HG03095 (cell line): ENCODE results near the gene GDPD4.
"Not testable (repeated sequence)": the region's sequence is repeated elsewhere in the genome, so short reads cannot be mapped to it uniquely, and the experiment has no call there.

ENCODE experiments used
- ATAC-seq: cut with Tn5 transposase; IDR thresholded peaks from one replicate; pipeline ENCODE4 v1.9.1; 2021; ENCODE audit warnings: moderate library complexity; ENCODE audit not compliant: unreplicated experiment

Gene GDPD4

GRCh38 chr11:77300028-77300427, 1.5 kb downstream of the GDPD4 start:
- ATAC-seq, result not testable (repeated sequence)

DNA sequence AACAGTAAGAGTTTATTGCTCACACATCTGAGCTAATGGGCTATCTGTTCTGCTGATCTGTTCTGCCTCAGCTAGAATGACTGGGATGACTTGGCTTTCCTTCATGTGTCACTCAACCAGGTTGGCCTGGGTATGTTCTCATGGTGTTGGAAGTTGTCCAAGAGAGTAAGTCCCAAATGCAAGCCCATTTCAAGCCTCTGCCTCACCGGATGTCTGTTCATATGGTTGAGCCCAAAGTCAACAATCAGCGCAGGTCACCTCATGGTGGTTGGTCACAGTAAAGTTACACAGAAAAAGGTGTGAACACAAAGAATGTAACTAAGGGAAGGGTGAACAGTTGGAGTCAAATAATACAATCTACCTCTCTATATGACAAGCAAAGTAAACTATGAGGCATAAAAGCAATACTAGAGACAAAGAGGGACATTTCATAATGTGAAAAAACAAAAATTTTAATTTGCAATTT, 1.9 kb downstream of the GDPD4 start:
- no peak for ATAC-seq

GRCh38 chr11:77294040-77294439, 7.4 kb downstream of the GDPD4 start:
- no peak for ATAC-seq

- no peak for ATAC-seq
Measured at GRCh38 chr11:77289737-77290136, 11.7 kb downstream of the GDPD4 start.

DNA sequence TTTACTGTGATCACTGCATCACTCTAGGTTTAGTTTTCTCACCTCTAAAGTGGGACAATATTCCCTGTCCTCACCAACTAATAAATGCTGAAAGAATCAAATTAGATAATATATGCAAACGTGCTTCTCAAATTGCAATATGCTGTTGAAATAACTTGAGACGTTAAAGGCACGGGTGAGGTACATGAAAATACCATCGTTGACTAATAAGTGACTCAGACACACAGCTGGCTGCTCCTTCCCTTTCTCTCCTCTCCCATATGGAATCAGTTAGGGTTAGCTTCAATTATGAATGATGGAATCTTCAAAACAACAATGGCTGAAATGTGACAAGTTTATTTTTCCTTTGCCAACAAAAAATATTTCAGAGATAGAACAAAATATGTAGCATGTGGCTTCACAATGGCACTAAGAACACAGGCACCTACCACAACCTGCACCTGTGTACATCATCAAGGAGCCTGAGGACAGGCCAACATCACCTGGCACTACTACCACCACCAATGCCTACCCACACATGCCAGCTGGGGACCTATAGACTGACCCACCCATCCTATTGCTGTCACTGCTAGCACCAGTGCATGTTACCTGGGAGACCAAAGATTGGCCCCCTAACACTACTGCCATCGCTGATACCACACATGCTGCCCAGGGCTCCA, 13.7 kb downstream of the GDPD4 start:
- ATAC-seq, result no peak

DNA sequence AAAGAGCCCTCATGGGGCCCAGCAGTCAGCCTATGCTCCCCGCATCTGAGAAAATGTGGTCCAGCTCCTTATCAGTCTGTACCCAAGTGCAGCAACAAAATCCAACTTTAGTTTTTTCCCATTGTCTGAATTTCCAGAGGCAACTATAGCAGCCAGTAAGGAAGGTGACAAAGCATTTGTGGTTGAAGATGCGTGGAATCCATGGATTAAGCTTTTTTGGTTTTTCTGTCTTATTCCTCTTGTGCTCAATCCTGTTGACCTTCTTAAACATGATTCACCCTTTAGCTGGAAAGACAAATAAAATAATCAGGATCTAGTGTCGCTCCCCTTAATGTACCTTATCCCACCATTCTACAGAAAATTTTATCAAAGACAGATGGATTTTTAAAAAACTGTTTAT, 14.3 kb downstream of the GDPD4 start:
- ATAC-seq, result no peak

GRCh38 chr11:77284476-77285468, 16.7 kb downstream of the GDPD4 start:
- ATAC-seq, result no peak

DNA sequence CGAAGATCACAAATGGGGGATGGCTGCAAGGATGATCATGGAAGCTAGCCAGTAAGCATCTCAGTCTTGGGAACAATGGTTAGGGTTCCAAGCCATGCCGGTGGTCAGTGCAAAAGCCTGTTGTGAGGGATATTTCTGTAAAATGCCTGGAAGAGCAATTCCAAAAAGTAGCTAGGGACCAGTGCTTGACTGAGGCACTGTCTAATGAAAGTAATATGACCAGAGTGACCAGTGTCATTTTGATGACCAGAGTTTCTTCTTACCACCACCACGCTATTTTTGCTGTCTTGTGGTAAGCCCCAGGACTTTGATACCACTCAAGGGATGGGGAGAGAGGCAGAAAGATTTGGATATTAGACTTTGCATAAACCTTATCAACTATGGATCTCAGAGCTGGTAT, 18.4 kb downstream of the GDPD4 start:
- ATAC-seq, result no peak

GRCh38 chr11:77278595-77279506, 22.6 kb downstream of the GDPD4 start:
- no peak for ATAC-seq

- no peak for ATAC-seq
Measured at GRCh38 chr11:77276271-77276670, 25.2 kb downstream of the GDPD4 start.

DNA sequence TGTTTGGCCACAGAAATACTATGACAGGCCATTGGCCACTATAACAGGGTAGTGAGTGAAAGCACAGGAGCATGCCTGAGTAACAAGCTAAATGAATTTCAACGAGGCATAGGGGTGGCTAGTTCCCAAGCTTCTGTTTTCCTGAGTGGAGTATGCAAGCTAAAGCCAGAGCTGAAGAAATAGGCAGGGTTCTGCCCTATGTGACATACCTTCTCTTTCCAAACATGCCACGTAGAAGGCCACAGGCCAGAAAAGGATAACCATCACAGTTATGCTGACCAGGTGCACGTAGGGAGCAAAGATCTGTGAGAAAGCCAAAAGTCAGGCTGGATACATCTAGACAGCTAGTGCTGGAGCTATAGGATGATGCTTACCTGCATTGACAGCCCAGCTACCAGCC, 30.6 kb downstream of the GDPD4 start:
- ATAC-seq, result no peak

DNA sequence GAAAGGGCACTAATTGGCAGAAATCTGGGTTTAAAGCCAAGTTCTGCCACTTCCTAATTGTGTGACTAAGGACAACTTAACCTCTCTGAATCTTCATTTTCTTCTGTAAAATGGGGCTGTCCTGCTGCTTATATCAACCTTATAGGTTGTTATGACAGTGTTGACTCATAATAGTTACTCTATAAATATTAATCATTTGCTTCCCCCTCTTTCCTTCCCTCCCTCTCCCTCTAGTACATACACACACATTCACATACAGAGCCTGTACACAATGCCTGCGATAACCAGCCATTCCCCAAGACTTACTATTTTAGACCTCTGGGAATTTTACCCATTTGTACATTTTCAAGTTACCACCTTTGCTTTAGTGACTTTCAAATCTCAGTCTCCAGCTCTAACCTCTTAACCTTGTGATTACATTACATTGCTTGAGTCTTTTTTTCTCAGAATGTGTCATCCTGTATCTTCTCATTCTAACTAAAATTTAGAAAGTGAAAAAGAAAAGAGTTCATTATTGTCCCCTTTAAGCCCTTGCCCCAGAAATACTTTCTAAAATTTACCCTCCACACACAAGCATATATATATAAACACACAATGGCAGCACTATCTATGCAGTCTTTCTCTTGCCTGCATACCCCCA, 31.9 kb downstream of the GDPD4 start:
- no peak for ATAC-seq

GRCh38 chr11:77267962-77268361, 33.5 kb downstream of the GDPD4 start:
- ATAC-seq, result no peak

DNA sequence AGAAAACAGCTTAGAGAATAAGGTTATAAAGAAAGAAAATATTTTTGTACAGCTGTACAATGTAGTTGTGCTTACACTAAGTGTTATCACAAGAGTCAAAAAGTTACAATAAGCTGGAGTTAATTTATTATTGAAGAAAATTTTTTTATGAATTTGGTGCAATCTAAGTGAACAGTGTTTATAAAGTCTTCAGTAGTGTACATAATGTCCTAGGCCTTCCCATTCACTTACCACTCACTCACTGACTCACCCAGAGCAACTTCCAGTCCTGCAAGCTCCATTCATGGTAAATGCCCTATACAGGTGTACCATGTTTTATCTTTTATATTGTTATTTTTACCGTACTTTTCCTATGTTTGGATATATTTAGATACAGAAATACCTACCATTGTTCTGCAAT, 34.7 kb downstream of the GDPD4 start:
- no peak for ATAC-seq

GRCh38 chr11:77262803-77263202, 38.7 kb downstream of the GDPD4 start:
- ATAC-seq, result no peak

DNA sequence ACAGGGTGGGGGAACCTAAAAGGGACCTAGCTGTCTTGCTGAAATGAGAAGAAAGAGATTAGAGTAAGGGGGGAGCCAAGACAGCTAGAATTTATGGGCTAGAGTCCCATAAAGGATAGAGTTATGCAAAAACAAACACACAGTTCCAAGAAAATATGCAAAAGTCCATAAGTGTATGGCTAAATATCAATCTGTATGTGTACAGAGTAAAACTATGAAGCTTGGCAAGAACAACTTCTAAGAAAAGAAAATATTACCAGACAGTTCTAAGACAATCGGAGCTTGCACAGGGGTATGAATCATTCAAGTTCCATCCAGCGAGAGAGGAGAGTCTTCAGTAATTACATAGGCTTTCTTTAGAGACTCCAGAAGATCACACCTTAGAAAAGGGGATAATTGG, 41.8 kb downstream of the GDPD4 start:
- ATAC-seq, result no peak

DNA sequence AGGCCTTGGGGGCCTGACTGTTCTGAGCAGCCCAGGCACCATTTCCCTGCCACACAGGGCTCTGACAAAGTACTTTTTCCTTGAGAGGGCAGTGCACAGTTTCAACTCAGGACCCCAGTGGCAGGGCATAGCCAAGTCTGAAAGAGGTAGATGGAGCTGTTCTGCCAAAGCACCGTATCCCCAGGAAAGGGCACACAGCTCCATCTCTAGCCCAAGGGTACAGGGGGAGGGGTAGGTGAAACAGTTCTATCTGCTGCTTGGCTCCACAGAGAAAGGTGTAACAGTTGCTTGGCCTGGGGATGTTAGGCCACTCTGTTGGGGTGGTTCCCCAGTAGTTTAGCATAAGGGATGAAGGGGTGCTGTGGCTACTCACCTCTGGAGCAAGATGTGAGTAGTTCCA, 47.8 kb downstream of the GDPD4 start:
- no peak for ATAC-seq

DNA sequence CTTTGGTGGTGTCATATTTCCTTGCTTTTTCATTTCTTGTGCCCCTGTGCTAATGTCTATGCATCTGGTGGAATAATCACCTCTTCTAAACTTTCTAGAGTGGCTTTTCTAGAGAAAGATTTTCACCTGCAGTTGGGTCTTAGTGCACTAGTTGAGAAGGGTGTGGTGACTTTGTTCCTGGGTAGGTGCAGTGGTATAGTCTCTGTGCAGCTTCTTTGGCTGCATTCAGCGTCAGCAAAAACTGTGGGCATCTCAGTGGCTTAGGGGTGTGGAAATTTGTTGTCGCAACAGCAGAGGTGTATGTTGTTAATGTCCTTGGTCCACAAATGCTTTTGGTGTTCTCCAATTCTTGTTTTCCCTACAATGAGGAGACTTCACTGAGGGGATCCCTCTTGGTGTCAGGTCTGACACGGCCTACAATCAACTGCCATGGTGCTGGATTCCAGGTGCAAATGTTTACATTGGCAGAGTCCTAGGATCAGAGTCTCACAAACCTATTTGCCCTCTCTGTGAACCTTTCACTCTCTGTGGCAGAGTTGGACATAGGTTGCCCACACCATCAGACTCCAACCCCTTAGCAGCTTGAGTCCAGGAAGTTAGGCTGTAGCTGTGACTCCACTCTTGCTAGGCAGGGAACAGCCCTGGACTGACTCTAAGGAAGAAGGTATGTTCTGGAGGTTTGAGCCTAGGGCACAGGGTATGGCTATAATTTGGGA, 48.8 kb downstream of the GDPD4 start:
- ATAC-seq, result no peak

DNA sequence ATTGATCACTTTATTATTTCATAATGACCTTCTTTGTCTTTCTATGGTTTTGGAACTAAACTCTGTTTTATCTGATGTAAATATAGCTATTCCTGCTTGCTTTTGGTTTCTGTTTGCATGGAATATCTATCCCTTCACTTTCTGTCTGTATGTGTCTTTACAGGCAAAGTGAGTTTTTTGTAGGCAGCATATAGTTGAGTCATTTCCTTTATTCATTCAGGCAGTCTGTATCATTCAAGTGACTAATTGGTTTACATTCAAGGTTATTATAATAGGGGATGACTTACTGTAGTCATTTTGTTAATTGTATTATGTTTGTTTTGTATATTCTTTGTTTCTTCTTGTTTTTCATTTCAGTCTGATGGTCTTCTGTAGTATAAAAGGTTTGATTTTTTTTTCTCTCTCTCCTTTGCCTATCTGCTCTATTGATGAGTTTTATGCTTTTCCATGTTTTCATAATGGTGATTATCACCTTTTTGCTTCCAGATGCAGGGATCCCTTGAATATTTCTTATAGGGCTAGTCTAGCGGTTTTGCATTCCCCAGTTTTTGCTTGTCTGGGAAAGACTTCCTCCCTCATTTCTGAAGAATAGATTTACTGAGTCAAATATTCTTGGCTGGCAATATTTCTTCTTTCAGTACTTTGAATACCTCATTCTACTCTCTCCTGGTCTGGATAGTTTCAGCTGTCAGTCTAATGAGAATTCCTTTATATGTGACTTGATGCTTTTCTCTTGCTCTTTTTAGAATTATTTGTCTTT, 50.4 kb downstream of the GDPD4 start:
- no peak for ATAC-seq
